Tongue (tissue), 2 donors: ENCODE data around the gene MTSS2. TPM values are rescaled to one million over a fixed set of nuclear protein-coding genes. Genes with fewer than 3 reads are reported as not detected.

Experiments
- DNase-seq: peaks from one replicate; pipeline ENCODE4 v3.0.0-alpha.2; 2015
- total RNA-seq: library from RNA; depleted of rRNA; stranded (reverse); fragments of >200 nt; gene quantifications from one replicate; pipeline ENCODE4 v1.2.3, GENCODE V29; 2014

Gene MTSS2, protein sequence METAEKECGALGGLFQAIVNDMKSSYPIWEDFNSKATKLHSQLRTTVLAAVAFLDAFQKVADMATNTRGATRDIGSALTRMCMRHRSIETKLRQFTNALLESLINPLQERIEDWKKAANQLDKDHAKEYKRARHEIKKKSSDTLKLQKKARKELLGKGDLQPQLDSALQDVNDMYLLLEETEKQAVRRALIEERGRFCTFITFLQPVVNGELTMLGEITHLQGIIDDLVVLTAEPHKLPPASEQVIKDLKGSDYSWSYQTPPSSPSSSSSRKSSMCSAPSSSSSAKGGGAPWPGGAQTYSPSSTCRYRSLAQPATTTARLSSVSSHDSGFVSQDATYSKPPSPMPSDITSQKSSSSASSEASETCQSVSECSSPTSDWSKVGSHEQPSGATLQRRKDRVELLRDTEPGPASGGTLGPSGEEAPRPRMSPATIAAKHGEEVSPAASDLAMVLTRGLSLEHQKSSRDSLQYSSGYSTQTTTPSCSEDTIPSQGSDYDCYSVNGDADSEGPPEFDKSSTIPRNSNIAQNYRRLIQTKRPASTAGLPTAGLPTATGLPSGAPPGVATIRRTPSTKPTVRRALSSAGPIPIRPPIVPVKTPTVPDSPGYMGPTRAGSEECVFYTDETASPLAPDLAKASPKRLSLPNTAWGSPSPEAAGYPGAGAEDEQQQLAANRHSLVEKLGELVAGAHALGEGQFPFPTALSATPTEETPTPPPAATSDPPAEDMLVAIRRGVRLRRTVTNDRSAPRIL
- 52.3 TPM for total RNA-seq

DNA sequence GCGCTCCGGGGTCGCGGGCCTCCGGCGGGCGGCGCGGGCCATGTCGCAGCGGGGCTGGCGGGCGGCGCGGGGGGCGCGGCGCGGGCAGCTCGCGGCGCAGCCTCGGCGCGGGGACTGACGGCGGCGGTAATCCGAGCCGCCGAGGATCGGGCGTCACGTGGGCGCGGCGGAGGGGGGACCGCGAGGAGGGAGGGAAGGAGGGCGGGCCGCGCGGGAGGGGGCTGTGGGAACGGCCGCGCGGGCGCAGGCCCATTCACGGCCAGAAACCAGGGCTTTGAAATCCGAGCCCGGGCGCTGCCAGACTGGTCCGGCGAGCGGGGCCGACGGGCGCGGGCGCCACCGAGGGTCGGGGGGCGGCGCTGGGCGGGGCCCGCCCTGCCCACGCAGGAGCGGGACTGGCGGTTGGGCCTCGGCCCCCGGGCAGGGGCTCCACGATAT lies at the start of gene MTSS2:
TSS of gene MTSS2 (minus strand) at position 116 of the 438 bp plus-strand sequence. CDS start 262 bp downstream, outside the sequence.
- DNase-seq, result peak; percentile 97

DNA sequence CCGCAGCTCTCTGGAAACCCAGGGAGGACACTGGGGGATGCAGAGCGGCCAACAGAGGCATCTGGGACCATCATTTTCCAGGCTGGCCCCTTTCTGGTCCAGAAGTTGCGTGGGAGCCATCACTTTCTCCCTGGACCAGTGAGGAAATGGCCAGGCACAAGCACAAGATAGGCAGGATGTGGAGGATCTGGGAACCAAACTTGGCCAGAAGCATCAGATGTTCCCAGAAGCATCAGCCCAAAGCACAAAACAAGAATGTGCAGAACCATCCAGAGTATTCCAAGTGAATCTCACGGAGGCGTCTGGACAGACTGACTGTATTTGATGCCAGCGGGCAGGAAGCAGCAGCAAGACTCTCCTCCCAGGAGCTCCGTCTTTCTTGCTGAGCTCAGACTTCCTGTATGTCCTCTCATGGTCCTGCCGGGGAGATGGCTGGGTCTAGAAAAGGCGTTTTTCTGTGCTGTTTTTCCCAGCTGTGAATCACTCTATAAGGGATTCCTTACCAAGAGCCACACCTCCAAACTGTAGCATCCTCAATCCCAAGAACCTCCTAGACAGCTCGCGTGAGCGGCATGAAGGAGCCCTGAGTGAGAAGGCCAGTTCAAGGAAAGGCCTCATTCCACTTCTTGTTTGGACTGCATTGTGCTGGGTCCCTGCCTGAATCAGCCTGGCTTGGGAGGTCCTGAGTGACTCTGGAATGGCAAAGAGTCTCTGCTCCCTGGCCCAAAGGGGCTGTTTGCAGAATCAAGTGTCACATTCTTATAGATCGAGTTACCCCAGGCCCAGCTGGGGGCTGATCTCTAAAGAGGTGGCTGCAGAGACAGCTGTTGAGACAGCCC lies 49.5 kb upstream of the MTSS2 start:
- DNase-seq, result peak; percentile 92

DNA sequence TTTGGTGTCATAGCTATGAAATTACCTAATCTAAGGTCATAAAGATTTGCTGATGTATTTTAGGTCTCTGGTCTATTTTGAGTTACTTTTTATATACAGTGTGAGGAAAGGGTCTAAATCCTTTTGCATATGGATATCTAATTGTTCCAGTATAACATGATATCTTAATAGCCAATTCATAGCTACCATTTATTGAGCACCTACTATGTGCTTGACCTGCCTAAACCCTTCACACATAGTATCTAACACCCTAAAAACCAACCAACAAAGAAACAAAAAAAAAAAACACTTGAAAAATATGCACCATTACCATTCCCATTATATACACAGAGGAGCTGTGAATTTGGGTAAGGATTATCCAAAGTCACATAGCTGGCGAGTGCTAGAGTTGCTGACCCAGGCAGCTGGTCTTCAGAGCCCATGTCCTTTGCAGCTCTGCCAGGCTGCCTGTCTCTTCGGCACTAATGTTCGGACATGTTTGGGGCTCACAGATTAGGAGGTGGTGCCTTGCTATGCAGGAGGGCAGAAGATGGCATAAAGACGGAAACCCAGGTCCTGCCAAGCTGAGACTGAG lies 48.8 kb upstream of the MTSS2 start:
- no peak for DNase-seq

DNA sequence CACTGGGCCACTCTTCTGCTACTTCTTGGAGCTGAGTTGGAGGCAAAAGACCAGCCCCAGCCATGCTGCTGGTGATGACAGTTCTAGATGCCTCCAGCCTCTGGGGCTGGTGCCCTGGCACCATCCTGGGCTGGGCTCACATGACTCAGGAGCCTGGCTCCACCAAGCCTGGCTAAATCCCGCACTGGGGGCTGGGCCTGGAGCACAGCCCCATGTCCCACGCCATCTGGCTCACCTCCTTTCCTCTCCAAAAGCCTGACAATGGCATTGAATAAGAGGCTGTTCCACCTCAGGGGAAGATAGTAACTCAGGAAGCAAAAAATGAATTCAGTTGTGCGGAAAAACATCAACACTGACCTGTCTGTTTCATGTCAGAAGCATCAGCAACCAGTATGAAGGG lies 45.1 kb upstream of the MTSS2 start:
- peak; percentile 47 for DNase-seq

DNA sequence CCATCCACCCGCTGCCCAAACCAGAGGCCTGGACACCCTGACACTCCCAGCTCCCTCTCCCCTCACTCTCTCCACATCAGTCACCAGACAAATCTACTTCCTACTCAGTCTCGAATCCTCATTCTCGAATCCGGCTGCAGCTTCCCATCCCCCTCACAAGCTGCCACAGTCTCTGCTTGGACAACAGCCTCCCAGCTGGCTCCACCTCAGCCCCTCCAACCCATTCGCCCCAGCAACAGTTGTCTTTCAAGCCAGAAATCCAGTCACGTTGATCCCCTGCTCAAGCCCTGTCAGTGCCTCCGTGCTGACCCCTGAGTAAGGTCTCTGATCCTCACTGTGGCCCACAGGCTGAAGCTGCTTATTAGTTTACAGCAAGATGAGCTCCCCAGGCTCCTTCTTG lies 44.2 kb upstream of the MTSS2 start:
- peak; percentile 84 for DNase-seq

- DNase-seq, result no peak
Measured at GRCh38 chr16:70729292-70729691, 43.4 kb upstream of the MTSS2 start.

- DNase-seq, result no peak
Measured at GRCh38 chr16:70728150-70728549, 42.3 kb upstream of the MTSS2 start.

DNA sequence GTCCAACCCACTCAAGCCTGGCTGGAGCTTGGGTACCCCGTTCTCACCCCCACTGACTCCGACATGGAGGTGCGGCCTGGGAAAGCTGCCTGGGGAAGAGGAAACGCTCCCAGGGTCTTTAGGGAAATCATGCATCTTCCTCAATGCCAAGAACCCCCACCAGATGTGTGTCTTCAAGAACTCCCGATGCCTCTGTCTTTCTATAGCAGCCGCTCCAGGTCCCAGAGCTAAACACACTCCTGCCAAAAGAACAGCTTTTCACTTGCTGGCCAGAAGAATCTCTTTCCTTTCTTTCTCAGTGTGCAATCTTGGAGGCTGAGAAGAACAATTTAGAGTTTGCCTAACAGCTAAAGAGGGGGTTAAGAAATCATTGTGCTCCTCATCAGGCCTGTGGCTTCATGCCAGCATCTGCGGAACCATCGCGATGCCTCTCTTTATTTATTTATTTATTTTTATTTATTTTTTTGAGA lies 41.1 kb upstream of the MTSS2 start:
- peak; percentile 95 for DNase-seq

- peak; percentile 94 for DNase-seq
Measured at GRCh38 chr16:70725912-70726828, 40.3 kb upstream of the MTSS2 start.

DNA sequence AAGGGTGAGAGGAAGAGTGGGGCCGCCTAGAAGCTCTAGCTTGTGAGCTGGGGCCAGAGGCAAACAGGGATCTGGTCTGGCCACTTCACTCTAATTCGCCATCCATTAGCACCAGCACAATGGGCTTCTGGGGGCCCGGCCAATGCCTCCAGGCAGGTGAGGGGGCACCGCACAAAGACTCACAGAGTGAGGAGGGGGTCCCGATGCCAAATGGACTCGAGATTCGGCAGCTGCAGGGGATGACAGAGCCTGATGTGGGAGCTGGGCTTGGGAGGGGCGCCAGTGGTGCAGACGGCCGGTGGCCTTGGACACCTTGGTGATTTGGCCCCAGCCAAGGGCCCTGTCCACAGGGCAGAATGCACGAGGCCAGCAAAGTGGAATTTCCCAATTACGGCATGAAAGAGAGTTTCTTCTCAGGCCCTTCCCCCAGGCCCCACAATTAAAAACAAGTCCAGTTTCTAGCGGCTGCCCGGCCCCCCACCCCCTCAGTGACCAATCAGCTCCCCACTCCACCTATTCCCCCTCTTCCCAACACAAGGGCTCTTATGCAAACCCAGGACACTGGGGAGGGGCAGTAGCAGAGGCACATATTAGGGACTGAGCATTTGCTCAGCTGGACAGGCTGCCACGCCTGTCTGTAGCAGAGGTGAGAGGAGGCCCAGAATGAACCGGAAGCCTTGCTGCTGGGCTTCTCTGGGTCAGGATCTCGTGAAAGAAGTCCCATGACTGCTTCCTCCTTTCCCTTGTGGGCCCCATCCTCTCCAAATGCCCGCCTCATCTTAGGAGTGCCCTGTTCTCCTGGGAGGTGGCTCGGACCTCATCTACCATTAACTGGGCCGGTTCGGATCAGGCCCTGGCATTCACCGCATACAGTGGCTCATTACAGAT lies 39.4 kb upstream of the MTSS2 start:
- peak; percentile 78 for DNase-seq

DNA sequence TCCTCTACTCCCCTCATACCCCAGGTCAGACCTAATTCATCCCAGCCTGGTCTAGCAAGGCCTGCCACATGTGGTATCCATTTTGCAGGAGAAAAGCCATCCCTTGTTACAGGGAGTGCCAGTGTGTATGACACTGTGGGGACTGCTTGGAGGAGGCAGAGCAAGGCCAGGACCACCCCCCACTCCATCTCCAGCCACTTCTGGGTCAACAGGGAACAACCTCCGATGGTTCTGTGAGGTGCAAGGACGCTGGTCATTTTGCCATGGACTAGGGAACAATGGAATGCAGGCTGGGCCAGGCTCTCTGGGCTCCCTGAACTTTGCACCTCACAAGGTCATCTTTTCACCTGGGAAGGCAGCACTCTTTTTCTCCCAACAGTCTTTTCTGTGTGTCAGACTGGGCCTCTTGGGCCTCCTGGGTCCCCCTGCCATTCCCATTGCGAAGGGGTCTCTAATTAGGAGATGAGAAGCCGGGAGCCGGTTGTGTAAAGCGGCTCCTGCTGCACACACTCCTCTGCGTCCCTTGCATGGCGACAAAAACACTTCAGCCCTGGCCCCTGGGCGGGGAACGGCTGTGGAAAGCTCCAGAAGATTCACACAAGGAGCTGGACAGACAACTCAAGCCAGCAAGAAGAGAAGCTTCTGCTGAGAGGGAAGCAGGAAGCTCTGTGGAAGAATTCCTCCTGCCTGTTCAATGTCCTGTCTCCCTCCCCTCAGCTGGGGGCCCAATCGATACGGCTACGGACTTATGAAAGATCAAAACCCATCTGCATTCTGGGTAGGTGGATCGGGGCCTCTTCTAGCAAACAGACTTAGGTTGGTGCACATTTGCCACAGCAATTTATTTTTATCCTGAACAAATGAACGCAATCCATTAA lies 38.5 kb upstream of the MTSS2 start:
- DNase-seq, result no peak

DNA sequence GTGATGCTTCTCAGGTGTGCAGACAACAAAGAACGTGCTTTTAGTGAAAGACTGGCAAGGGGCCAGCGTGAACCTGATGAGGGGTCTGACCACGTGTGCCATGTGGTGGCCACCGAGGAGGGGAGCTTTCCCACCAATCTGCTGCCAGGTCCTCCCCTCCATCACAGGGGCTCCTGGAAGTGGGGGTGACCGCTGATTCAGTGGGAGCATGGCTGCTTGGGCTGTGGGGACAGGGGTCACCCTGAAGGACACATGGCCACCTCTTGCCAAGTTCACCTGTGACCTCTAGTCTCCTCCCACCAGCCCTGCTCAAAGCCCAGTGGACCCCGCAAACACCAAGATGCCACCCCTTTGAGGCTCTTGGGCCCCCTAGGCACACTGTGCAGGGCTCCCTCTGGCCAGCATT lies 37.9 kb upstream of the MTSS2 start:
- no peak for DNase-seq

DNA sequence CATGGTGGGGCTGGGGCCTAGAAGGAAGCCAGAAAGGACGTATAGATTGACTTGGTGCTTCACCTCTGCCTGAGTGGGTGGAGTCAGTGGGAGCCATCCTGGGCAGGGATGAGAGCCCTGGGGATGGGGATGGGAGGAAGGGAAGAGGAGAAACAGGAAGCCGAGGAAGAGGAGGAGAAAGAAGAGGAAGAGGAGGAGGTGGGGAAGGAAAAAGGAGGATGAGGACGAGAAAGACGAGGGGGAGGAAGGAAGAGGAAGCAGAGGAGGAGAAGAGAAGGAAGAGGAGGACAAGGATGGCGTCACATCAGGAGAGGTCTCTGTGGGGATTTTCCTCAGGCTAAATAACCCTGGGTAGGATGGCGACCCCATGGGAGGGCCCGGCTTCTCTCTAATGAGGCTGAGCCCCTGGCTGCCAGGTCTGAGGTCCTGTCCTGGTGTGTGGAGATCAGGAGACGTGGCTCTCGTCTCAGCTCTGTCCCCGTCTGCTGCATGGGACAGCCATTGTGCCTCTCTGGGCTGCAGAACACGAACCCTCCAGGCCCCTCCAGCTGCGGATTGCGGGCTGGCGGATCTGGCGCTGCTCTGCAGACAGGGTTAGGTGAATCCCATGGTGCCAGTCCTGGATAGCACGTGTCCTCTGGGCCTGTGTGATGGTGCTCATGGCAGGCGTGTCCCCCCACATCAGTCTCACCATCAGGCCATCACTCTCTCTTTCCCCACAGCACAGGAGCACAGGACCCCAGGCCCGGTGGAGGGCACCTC lies 35.5 kb upstream of the MTSS2 start:
- DNase-seq, result no peak

DNA sequence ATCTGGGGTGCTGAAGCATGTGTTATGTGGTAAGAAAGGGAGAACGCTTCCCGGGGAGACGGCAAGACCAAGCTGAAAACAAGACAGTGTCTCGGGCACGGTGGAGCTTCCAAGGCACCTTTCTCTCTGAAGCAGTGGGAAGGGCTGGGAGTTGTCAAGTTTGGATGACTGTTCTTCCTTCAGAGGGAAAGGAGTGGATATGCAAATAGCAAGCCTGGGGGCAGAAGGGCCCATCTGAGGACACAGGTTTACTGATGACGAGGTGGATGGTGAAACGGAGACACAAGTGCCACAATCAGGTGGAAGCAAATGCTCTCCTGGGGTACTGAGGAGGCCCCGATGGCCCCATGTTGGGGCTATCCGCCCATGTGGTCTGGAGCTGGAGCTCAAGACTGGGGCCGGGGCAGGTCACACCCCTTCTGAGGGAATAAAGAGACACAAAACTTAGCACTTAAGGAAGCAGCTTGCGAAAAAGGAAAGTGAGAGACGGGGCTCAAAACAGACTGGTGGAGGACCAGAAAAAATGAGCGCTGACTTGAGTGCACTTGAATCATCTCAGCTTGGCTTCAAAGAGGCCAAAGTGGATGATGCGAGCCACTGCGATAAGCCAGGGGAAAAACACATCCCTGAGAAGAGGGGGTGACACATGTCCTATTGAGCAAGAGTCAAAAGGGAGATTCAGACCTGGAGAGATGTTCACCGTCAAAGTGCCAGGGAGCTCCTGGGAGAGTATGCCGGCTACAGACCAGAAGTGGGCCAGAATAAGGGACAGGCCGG lies 34.8 kb upstream of the MTSS2 start:
- no peak for DNase-seq

- no peak for DNase-seq
Measured at GRCh38 chr16:70717065-70717464, 31.2 kb upstream of the MTSS2 start.

- DNase-seq, result peak; percentile 92
Measured at GRCh38 chr16:70715860-70716357, 30.1 kb upstream of the MTSS2 start.
